ENCODE results near the gene HDGFL2.

DNA sequence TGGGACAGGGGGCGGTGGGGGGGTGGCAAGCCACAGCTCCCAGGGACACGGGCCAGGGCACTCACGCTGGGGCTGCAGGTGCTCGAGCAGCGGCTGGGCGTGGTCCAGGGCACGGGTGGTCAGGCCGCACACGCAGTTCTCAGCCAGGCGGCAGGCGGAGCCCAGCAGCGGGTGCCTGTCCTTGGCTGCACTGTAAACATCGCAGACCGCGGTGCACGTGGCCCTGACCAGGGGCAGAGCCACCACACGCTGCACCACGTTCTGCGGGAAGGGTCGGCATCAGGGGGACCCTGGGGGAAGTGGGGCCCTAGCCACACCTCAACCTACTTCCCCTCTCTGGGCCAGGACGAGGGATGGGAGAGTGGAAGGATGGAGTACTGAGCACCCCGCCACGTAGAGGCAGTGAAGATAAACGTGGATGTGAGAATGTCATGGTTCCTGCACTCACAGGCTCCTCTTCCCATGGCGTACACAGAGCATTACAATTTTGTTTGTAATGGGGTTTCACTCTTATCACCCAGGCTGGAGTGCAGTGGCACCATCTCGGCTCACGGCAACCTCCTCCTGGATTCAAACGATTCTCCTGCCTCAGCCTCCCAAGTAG lies 59.6 kb downstream of the HDGFL2 start:
- TF ChIP-seq, protein P1, sequence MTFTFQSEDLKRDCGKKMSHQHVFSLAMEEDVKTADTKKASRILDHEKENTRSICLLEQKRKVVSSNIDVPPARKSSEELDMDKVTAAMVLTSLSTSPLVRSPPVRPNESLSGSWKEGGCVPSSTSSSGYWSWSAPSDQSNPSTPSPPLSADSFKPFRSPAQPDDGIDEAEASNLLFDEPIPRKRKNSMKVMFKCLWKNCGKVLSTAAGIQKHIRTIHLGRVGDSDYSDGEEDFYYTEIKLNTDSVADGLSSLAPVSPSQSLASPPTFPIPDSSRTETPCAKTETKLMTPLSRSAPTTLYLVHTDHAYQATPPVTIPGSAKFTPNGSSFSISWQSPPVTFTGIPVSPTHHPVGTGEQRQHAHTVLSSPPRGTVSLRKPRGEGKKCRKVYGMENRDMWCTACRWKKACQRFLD (tag by site-specific recombination; IDR thresholded peaks at IDR 0.05), result no peak
- TF ChIP-seq, protein P2, sequence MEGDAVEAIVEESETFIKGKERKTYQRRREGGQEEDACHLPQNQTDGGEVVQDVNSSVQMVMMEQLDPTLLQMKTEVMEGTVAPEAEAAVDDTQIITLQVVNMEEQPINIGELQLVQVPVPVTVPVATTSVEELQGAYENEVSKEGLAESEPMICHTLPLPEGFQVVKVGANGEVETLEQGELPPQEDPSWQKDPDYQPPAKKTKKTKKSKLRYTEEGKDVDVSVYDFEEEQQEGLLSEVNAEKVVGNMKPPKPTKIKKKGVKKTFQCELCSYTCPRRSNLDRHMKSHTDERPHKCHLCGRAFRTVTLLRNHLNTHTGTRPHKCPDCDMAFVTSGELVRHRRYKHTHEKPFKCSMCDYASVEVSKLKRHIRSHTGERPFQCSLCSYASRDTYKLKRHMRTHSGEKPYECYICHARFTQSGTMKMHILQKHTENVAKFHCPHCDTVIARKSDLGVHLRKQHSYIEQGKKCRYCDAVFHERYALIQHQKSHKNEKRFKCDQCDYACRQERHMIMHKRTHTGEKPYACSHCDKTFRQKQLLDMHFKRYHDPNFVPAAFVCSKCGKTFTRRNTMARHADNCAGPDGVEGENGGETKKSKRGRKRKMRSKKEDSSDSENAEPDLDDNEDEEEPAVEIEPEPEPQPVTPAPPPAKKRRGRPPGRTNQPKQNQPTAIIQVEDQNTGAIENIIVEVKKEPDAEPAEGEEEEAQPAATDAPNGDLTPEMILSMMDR (tag by site-specific recombination; IDR thresholded peaks at IDR 0.05), result no peak
- TF ChIP-seq, protein P3, sequence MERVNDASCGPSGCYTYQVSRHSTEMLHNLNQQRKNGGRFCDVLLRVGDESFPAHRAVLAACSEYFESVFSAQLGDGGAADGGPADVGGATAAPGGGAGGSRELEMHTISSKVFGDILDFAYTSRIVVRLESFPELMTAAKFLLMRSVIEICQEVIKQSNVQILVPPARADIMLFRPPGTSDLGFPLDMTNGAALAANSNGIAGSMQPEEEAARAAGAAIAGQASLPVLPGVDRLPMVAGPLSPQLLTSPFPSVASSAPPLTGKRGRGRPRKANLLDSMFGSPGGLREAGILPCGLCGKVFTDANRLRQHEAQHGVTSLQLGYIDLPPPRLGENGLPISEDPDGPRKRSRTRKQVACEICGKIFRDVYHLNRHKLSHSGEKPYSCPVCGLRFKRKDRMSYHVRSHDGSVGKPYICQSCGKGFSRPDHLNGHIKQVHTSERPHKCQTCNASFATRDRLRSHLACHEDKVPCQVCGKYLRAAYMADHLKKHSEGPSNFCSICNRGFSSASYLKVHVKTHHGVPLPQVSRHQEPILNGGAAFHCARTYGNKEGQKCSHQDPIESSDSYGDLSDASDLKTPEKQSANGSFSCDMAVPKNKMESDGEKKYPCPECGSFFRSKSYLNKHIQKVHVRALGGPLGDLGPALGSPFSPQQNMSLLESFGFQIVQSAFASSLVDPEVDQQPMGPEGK (tag by site-specific recombination; IDR thresholded peaks at IDR 0.05), result no peak
- TF ChIP-seq, protein P4, sequence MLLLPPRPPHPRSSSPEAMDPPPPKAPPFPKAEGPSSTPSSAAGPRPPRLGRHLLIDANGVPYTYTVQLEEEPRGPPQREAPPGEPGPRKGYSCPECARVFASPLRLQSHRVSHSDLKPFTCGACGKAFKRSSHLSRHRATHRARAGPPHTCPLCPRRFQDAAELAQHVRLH (tag by site-specific recombination; IDR thresholded peaks at IDR 0.05), result no peak
- TF ChIP-seq ZNF664 (tag by site-specific recombination; IDR thresholded peaks at IDR 0.05), result no peak
- no peak for TF ChIP-seq ZNF555 (tag by site-specific recombination; conservative IDR thresholded peaks at IDR 0.05)

Measured in HEK293 (cell line).